Measurements from ENCODE around the gene C8B.

DNA sequence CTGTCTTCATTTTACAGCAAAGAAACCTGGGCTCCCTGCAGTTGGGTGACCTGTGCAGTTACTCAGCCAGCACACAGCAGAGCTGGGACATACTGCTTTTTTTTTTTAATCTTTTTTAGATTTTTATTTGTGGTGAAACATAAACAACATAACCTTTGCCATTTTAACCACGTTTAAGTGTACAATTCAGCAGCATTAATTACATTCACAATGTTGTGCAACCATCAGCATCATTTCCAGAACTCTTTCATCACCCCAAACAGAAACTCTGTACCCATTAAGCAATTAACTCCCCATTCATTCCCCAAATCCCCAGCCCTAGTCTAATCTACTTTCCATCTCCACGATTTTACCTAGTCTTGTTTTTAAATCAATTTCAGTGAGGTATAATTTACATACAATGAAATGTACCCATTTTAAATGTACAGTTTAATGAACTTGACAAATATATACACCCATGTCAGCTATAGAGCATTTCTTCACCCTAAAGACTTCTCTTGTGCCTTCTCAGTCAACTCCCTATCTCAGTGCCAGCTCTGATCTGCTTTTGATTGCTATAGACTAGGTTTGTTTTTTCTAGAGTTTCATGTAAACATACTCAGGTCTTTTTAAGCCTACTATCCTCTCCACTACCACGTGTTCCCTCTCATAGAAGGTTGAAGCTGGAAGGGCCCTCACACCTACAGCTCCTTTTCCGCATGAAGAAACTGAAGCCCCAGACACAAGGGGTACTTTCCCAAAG is 37.8 kb upstream of the C8B start:
- no peak for TF ChIP-seq POLR2A (IDR thresholded peaks at IDR 0.05)
- TF ChIP-seq, protein P1, sequence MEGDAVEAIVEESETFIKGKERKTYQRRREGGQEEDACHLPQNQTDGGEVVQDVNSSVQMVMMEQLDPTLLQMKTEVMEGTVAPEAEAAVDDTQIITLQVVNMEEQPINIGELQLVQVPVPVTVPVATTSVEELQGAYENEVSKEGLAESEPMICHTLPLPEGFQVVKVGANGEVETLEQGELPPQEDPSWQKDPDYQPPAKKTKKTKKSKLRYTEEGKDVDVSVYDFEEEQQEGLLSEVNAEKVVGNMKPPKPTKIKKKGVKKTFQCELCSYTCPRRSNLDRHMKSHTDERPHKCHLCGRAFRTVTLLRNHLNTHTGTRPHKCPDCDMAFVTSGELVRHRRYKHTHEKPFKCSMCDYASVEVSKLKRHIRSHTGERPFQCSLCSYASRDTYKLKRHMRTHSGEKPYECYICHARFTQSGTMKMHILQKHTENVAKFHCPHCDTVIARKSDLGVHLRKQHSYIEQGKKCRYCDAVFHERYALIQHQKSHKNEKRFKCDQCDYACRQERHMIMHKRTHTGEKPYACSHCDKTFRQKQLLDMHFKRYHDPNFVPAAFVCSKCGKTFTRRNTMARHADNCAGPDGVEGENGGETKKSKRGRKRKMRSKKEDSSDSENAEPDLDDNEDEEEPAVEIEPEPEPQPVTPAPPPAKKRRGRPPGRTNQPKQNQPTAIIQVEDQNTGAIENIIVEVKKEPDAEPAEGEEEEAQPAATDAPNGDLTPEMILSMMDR (IDR thresholded peaks at IDR 0.05) = no peak
